ENCODE data around the gene CD70. TPM values are rescaled to one million over a fixed set of nuclear protein-coding genes. Genes with fewer than 3 reads are reported as not detected.
A peak's percentile ranks its signal among the peaks of the same experiment; 100 is the strongest.
"Not testable (repeated sequence)": the region's sequence is repeated elsewhere in the genome, so short reads cannot be mapped to it uniquely, and the experiment has no call there.

CD70 gene
- total RNA-seq, 4 donors from 2014 or later, result not detected

DNA sequence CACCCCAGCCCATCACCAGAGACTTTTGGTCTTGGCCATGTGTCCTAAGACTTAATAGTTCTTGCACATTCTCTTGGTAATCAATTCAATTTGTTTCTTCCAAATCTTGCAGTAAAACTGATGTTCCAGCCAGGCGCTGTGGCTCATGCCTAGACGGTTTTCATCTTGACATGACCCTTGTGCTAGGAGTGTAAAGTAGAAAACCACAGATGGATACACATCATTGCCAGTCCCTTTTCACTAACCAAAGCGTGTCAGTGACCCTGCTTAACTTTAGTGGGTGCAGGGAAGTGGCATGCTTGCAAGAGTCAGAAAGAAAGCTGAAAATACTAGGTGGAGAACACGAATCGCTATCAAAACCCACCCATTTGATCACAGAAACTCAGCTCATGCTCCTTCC, 18.0 kb upstream of the CD70 start:
- intact Hi-C loops (cut with DNase I; ENCODE audit: low total_unique reads), result no loop called here
- DNase-seq (ENCODE audit: low spot score in 2 of 2), result peak in 1 of 2 donors; percentile 10
- 57 to 63% methylated on average over 5 of the region's 5 CpGs for WGBS, 2 donors
- no peak for TF ChIP-seq POLR2A (IDR thresholded peaks at IDR 0.05)
- TF ChIP-seq CTCF (IDR thresholded peaks at IDR 0.05), result no peak
- H3K4me3 ChIP-seq (ENCODE audit: low read depth, poor library complexity, severe bottlenecking), result no peak overlapping the region

DNA sequence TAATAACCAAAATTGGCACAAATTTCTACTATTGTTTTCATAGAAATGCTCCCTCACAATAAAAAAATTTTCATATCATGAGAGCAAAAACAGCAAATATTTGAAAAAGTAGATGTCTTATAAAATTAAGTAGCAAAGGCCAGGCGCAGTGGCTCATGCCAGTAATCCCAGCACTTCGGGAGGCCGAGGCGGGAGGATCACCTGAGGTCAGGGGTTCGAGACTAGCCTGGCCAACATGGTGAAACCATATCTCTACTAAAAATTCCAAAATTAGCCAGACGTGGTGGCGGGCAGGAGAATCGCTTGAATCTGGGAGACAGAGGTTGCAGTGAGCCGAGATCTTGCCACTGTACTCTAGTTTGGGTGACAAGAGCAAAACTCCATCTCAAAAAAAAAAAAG, 17.2 kb upstream of the CD70 start:
- H3K4me3 ChIP-seq (ENCODE audit: low read depth, poor library complexity, severe bottlenecking); intact Hi-C loops (cut with DNase I; ENCODE audit: low total_unique reads); DNase-seq (ENCODE audit: low spot score in 2 of 2): not testable (repeated sequence)
- 88% methylated on average over 9 of the region's 9 CpGs for WGBS, 2 donors

- WGBS, 2 donors, result 92 to 93% methylated on average over 11 of the region's 11 CpGs
- DNase-seq (ENCODE audit: low spot score in 2 of 2); H3K4me3 ChIP-seq (ENCODE audit: low read depth, poor library complexity, severe bottlenecking); intact Hi-C loops (cut with DNase I; ENCODE audit: low total_unique reads): not testable (repeated sequence)
These were observed 15.5 kb upstream of the CD70 start for GRCh38 chr19:6606276-6607070.

- no peak overlapping the region for H3K4me3 ChIP-seq (ENCODE audit: low read depth, poor library complexity, severe bottlenecking)
- 74 to 77% methylated on average over 11 of the region's 11 CpGs for WGBS, 2 donors
- intact Hi-C loops (cut with DNase I; ENCODE audit: low total_unique reads), result no loop called here
- no peak for DNase-seq (ENCODE audit: low spot score in 2 of 2)
- TF ChIP-seq CTCF (IDR thresholded peaks at IDR 0.05) (no peak), POLR2A (IDR thresholded peaks at IDR 0.05) (no peak)
These were observed 14.0 kb upstream of the CD70 start for GRCh38 chr19:6604906-6605305.

- intact Hi-C loops (cut with DNase I; ENCODE audit: low total_unique reads), result no loop called here
- no peak for TF ChIP-seq POLR2A (IDR thresholded peaks at IDR 0.05)
- TF ChIP-seq CTCF (IDR thresholded peaks at IDR 0.05), result no peak
- H3K4me3 ChIP-seq (ENCODE audit: low read depth, poor library complexity, severe bottlenecking), result no peak overlapping the region
- 57 to 65% methylated on average over 5 of the region's 5 CpGs for WGBS, 2 donors
- no peak for DNase-seq (ENCODE audit: low spot score in 2 of 2)
These were observed 11.8 kb upstream of the CD70 start for GRCh38 chr19:6602729-6603114.

DNA sequence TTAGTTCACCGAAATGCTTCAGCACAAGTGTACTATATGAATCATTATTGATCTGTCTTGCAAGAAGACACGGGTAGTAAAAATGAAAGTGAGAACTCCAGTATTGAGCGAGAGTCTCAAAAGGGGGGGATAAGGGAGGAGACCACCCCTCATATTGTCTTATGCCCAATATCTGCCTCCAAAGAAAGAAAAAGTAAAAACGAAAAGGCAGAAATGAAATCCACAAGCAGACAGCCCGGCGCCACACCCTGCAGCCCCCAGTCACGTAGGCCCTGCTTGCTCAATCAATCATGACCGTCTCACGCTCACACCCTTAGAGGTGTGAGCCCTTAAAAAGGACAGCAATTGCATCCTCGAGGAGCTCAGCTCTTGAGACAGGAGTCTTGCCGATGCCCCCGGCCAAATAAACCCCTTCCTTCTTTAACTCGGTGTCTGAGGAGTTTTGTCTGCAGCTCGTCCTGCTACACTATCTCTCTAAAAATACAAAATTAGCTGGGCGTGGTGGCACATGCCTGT, 10.6 kb upstream of the CD70 start:
- 61 to 65% methylated on average over 15 of the region's 15 CpGs for WGBS, 2 donors
- DNase-seq (ENCODE audit: low spot score in 2 of 2); intact Hi-C loops (cut with DNase I; ENCODE audit: low total_unique reads); H3K4me3 ChIP-seq (ENCODE audit: low read depth, poor library complexity, severe bottlenecking): not testable (repeated sequence)

- 84 to 88% methylated on average over 10 of the region's 10 CpGs for WGBS, 2 donors
- DNase-seq (ENCODE audit: low spot score in 2 of 2); intact Hi-C loops (cut with DNase I; ENCODE audit: low total_unique reads); H3K4me3 ChIP-seq (ENCODE audit: low read depth, poor library complexity, severe bottlenecking): not testable (repeated sequence)
These were observed 10.1 kb upstream of the CD70 start for GRCh38 chr19:6600951-6601536.

Data from lower leg skin (tissue), 4 donors.